T-helper 9 cell (primary cell): ENCODE measurements around the gene ETV2.
A peak's percentile ranks its signal among the peaks of the same experiment; 100 is the strongest.
"Not testable (repeated sequence)": the region's sequence is repeated elsewhere in the genome, so short reads cannot be mapped to it uniquely, and the experiment has no call there.

Experiments used
- DNase-seq: peaks from one replicate; pipeline ENCODE4 v3.0.0-alpha.2; 2020
- total RNA-seq, 2 donors: gene quantifications; one replicate each; lab custom pipeline; 2026; lab: John Stamatoyannopoulos, UW

ETV2 gene
- total RNA-seq = 0.42 to 0.48 reads per million in 2 donors

GRCh38 chr19:35641515-35642151 is at the start of gene ETV2:
Gene ETV2 (plus strand): TSS chr19:35641745. CDS start chr19:35642461, 716 bp downstream.
- peak; percentile 21 for DNase-seq

- no peak for DNase-seq
Observed at GRCh38 chr19:35592226-35592625, 49.3 kb upstream of the ETV2 start.

- DNase-seq = not testable (repeated sequence)
Observed at GRCh38 chr19:35595026-35595425, 46.5 kb upstream of the ETV2 start.

GRCh38 chr19:35595928-35596327 is 45.6 kb upstream of the ETV2 start:
- no peak for DNase-seq

GRCh38 chr19:35596366-35596999 is 45.1 kb upstream of the ETV2 start:
- DNase-seq = no peak

GRCh38 chr19:35601971-35602370 is 39.6 kb upstream of the ETV2 start:
- no peak for DNase-seq

- DNase-seq = not testable (repeated sequence)
Observed at GRCh38 chr19:35604436-35604835, 37.1 kb upstream of the ETV2 start.

GRCh38 chr19:35607170-35607569 is 34.4 kb upstream of the ETV2 start:
- not testable (repeated sequence) for DNase-seq

- DNase-seq = no peak
Observed at GRCh38 chr19:35607661-35608060, 33.9 kb upstream of the ETV2 start.

- DNase-seq = no peak
Observed at GRCh38 chr19:35608251-35608650, 33.3 kb upstream of the ETV2 start.

GRCh38 chr19:35609851-35610353 is 31.6 kb upstream of the ETV2 start:
- DNase-seq = no peak

GRCh38 chr19:35612224-35612558 is 29.4 kb upstream of the ETV2 start:
- DNase-seq = no peak

GRCh38 chr19:35612559-35613321 is 28.8 kb upstream of the ETV2 start, which contains the start of gene HAUS5:
Gene HAUS5 (plus strand): TSS chr19:35612735. CDS start chr19:35612795, 60 bp downstream.
- DNase-seq = peak; percentile 96

GRCh38 chr19:35613574-35613973 is 28.0 kb upstream of the ETV2 start:
- no peak for DNase-seq

GRCh38 chr19:35615036-35615435 is 26.5 kb upstream of the ETV2 start:
- DNase-seq = no peak

GRCh38 chr19:35618857-35619256 is 22.7 kb upstream of the ETV2 start:
- no peak for DNase-seq

GRCh38 chr19:35619290-35619923 is 22.1 kb upstream of the ETV2 start:
- no peak for DNase-seq

- no peak for DNase-seq
Observed at GRCh38 chr19:35620001-35620400, 21.5 kb upstream of the ETV2 start.

GRCh38 chr19:35621708-35622107 is 19.8 kb upstream of the ETV2 start:
- DNase-seq = no peak

GRCh38 chr19:35622750-35623149 is 18.8 kb upstream of the ETV2 start:
- DNase-seq = no peak

GRCh38 chr19:35623327-35624010 is 18.1 kb upstream of the ETV2 start:
- no peak for DNase-seq

- no peak for DNase-seq
Observed at GRCh38 chr19:35628264-35628564, 13.3 kb upstream of the ETV2 start.
